Measurements from ENCODE around the gene PROSER3.

PROSER3 gene

DNA sequence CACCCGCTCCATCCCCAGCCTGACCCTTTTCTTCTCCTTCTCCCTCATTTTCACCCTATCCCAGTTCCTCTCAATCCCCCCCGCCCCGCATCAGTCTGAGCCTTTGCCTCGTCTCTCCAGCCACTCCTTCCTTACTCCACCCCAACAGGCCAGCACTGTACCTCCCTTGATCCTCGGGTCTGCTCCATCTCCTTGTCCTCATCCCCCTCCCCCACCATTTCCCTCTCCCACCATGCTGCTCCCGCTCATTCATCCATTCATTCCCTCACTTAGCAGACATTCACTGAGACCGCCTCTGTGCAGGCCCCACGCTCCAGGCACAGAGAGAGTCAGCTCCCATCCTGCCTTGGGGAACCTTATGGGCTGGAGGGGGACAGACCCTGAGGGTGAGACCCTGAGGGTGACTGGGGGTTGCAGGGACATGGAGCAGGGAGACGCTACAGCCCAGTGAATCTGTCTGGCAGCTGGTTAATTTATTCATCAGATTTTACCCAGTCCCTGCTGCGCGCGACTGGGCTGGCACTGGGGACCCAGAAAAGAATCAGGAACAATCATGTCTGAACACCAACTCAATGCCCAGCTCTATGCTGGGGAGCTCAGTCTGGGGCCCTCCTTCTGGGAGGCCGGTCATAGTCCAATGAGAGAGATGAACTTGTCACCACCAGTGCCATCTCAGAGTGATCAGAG lies 18.3 kb downstream of the PROSER3 start:
- Histone ChIP-seq H3K36me3 (ENCODE audit: control insufficient read depth in 1 of 2, insufficient read depth in 2 of 2, low read depth in 1 of 2, low read length in 2 of 2) (peaks cover 12 to 25% of the 10 kb centered on the region in 2 experiments), H3K18ac (ENCODE audit: low read depth in 1 of 2, low read length in 2 of 2) (peak overlapping the region in 1 of 2 experiments; percentile 13), H3K27ac (ENCODE audit: low read length, poor library complexity, severe bottlenecking) (no peak overlapping the region), H3K27me3 (ENCODE audit: control insufficient read depth in 1 of 2, insufficient read depth in 1 of 2, low read length in 2 of 2) (no peaks in the 10 kb centered on the region), H2AFZ (ENCODE audit: low read depth, low read length) (no peak overlapping the region), H4K8ac (ENCODE audit: low read length) (peak overlapping the region; percentile 66), H2BK5ac (ENCODE audit: low read depth, low read length, poor library complexity, severe bottlenecking) (no peak overlapping the region), H2BK15ac (ENCODE audit: low read depth, poor library complexity, severe bottlenecking) (no peak overlapping the region), H3K4me1 (ENCODE audit: control insufficient read depth, insufficient read depth, low read depth, low read length) (peaks cover 15% of the 10 kb centered on the region), H3K4me2 (ENCODE audit: low read length, poor library complexity, severe bottlenecking) (peak overlapping the region; percentile 92), H3K9me3 (ENCODE audit: control insufficient read depth, low read length) (no peaks in the 10 kb centered on the region), H3K9ac (ENCODE audit: low read length) (peak overlapping the region; percentile 76), H4K91ac (ENCODE audit: low read length) (peak overlapping the region; percentile 28), H3K4me3 (ENCODE audit: insufficient read depth in 1 of 2, low read depth in 1 of 2, low read length in 2 of 2) (peak overlapping the region in 1 of 2 experiments; percentile 79), H2AK5ac (ENCODE audit: low read length, severe bottlenecking) (no peak overlapping the region), H3K4ac (ENCODE audit: low read depth in 1 of 2, low read length in 2 of 2) (no peak overlapping the region), H2BK12ac (ENCODE audit: low read length in 2 of 2) (peak overlapping the region in 1 of 2 experiments; percentile 43), H3K23ac (ENCODE audit: low read length in 2 of 2) (no peak overlapping the region), H2BK120ac (ENCODE audit: low read depth, low read length) (no peak overlapping the region), H3K79me1 (replicated peaks; ENCODE audit: low read length, poor library complexity, severe bottlenecking) (peaks cover 16% of the 10 kb centered on the region), H3K14ac (ENCODE audit: low read length in 2 of 2) (no peak overlapping the region)
- DNase-seq = no peak
- 64% methylated on average over 12 of the region's 13 CpGs for WGBS

DNA sequence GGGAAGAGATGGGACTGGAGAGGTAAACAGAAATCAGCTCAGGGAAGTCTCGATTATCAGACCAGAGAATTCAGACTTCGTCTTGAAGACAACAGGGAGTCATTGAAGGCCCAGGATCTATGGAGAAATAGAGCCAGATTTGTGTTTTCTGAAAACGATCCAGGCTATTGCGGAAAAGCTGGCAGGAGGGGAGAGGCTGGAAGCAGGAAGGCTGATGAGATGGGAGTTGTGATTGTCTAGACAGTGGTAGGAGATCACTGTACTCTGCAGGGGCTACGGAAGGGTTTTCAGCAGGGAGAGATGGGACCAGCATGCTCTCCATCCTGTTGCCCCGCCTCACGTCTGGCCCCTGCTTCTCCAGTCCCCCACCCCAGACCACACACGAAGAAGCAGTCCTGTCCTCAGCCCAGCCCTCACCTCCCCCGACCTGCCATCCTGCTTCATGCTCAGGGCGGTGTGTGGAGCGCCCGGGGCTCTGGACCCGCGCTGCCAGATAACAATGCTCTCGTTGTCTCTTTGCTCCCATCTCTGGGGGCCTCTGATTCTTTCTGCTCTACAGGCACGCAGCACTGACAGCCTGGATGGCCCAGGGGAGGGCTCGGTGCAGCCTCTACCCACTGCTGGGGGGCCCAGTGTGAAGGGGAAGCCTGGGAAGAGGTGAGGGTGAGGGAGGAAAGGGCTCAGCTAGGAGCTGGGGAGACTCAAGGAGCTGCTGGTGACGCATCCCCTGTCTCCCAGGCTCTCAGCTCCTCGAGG lies 19.3 kb downstream of the PROSER3 start:
- 43% methylated on average over 18 of the region's 19 CpGs for WGBS
- no peaks in the 10 kb centered on the region for H3K9me3 ChIP-seq (ENCODE audit: control insufficient read depth, low read length)
- H3K27ac ChIP-seq (ENCODE audit: low read length, poor library complexity, severe bottlenecking) = no peak overlapping the region
- no peak overlapping the region for H3K4me3 ChIP-seq (ENCODE audit: insufficient read depth in 1 of 2, low read depth in 1 of 2, low read length in 2 of 2)
- no peak overlapping the region for H2BK12ac ChIP-seq (ENCODE audit: low read length in 2 of 2)
- H3K4ac ChIP-seq (ENCODE audit: low read depth in 1 of 2, low read length in 2 of 2) = no peak overlapping the region
- no peak overlapping the region for H2BK15ac ChIP-seq (ENCODE audit: low read depth, poor library complexity, severe bottlenecking)
- no peak overlapping the region for H3K4me2 ChIP-seq (ENCODE audit: low read length, poor library complexity, severe bottlenecking)
- H2BK120ac ChIP-seq (ENCODE audit: low read depth, low read length) = no peak overlapping the region
- no peak overlapping the region for H2AK5ac ChIP-seq (ENCODE audit: low read length, severe bottlenecking)
- no peak overlapping the region for H2BK5ac ChIP-seq (ENCODE audit: low read depth, low read length, poor library complexity, severe bottlenecking)
- no peak overlapping the region for H3K18ac ChIP-seq (ENCODE audit: low read depth in 1 of 2, low read length in 2 of 2)
- no peaks in the 10 kb centered on the region for H3K27me3 ChIP-seq (ENCODE audit: control insufficient read depth in 1 of 2, insufficient read depth in 1 of 2, low read length in 2 of 2)
- H3K14ac ChIP-seq (ENCODE audit: low read length in 2 of 2) = no peak overlapping the region
- peaks cover 14 to 35% of the 10 kb centered on the region in 2 experiments for H3K36me3 ChIP-seq (ENCODE audit: control insufficient read depth in 1 of 2, insufficient read depth in 2 of 2, low read depth in 1 of 2, low read length in 2 of 2)
- peaks cover 16% of the 10 kb centered on the region for H3K79me1 ChIP-seq (replicated peaks; ENCODE audit: low read length, poor library complexity, severe bottlenecking)
- H3K4me1 ChIP-seq (ENCODE audit: control insufficient read depth, insufficient read depth, low read depth, low read length) = peaks cover 15% of the 10 kb centered on the region
- no peak for DNase-seq
- no peak overlapping the region for H4K91ac ChIP-seq (ENCODE audit: low read length)
- H3K9ac ChIP-seq (ENCODE audit: low read length) = no peak overlapping the region
- no peak overlapping the region for H2AFZ ChIP-seq (ENCODE audit: low read depth, low read length)
- no peak overlapping the region for H3K23ac ChIP-seq (ENCODE audit: low read length in 2 of 2)
- H4K8ac ChIP-seq (ENCODE audit: low read length) = no peak overlapping the region

DNA sequence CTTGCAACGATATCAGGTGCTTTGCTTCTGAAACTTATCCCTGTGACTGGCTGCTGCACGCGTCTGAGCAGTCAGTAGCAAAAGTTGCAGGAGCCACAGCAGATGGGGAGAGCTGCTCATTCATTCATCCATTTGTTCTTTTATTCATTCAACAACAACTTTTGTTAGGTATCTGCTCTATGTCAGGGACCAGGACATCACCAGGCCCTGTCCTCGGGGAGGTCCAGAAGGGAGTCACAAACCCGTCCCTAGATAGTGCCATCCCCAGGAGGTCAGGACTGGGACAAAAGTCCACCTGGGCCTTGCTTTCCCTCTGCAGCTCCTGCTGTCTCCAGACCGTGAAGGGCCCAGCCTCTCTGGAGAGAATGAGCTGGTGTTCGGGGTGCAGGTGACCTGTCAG lies 20.0 kb downstream of the PROSER3 start:
- H3K79me1 ChIP-seq (replicated peaks; ENCODE audit: low read length, poor library complexity, severe bottlenecking) = peaks cover 16% of the 10 kb centered on the region
- no peak overlapping the region for H3K23ac ChIP-seq (ENCODE audit: low read length in 2 of 2)
- H2BK15ac ChIP-seq (ENCODE audit: low read depth, poor library complexity, severe bottlenecking) = no peak overlapping the region
- H2BK5ac ChIP-seq (ENCODE audit: low read depth, low read length, poor library complexity, severe bottlenecking) = no peak overlapping the region
- H4K8ac ChIP-seq (ENCODE audit: low read length) = no peak overlapping the region
- no peak overlapping the region for H3K14ac ChIP-seq (ENCODE audit: low read length in 2 of 2)
- no peak overlapping the region for H2BK12ac ChIP-seq (ENCODE audit: low read length in 2 of 2)
- no peak overlapping the region for H3K27ac ChIP-seq (ENCODE audit: low read length, poor library complexity, severe bottlenecking)
- no peak overlapping the region for H3K9ac ChIP-seq (ENCODE audit: low read length)
- no peak for DNase-seq
- WGBS = 89% methylated on average over 7 of the region's 7 CpGs
- H3K9me3 ChIP-seq (ENCODE audit: control insufficient read depth, low read length) = no peaks in the 10 kb centered on the region
- H3K4me1 ChIP-seq (ENCODE audit: control insufficient read depth, insufficient read depth, low read depth, low read length) = peaks cover 15% of the 10 kb centered on the region
- no peak overlapping the region for H3K18ac ChIP-seq (ENCODE audit: low read depth in 1 of 2, low read length in 2 of 2)
- H2AK5ac ChIP-seq (ENCODE audit: low read length, severe bottlenecking) = no peak overlapping the region
- H4K91ac ChIP-seq (ENCODE audit: low read length) = no peak overlapping the region
- H3K27me3 ChIP-seq (ENCODE audit: control insufficient read depth in 1 of 2, insufficient read depth in 1 of 2, low read length in 2 of 2) = no peaks in the 10 kb centered on the region
- no peak overlapping the region for H2BK120ac ChIP-seq (ENCODE audit: low read depth, low read length)
- H3K4ac ChIP-seq (ENCODE audit: low read depth in 1 of 2, low read length in 2 of 2) = no peak overlapping the region
- no peak overlapping the region for H3K4me2 ChIP-seq (ENCODE audit: low read length, poor library complexity, severe bottlenecking)
- H3K4me3 ChIP-seq (ENCODE audit: insufficient read depth in 1 of 2, low read depth in 1 of 2, low read length in 2 of 2) = no peak overlapping the region
- no peak overlapping the region for H2AFZ ChIP-seq (ENCODE audit: low read depth, low read length)
- H3K36me3 ChIP-seq (ENCODE audit: control insufficient read depth in 1 of 2, insufficient read depth in 2 of 2, low read depth in 1 of 2, low read length in 2 of 2) = peaks cover 19 to 42% of the 10 kb centered on the region in 2 experiments

DNA sequence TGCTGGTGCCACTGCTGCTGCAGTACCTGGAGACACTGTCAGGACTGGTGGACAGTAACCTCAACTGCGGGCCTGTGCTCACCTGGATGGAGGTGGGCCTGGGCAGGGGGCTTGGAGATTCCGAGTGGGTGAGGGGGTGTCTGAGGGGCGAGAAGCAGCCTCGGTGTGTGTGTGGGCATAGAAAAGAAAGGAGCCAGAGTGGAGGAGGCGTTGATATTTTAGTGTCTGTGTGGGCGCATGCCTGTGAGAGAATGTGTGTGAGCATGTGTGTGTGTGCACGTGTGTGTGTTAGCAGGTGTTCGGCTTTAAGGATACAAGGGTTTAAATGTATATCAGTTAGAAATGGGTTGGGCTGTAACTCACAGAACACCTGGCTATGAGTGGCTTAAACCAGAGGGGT lies 21.1 kb downstream of the PROSER3 start:
- H3K18ac ChIP-seq (ENCODE audit: low read depth in 1 of 2, low read length in 2 of 2) = no peak overlapping the region
- H3K4me1 ChIP-seq (ENCODE audit: control insufficient read depth, insufficient read depth, low read depth, low read length) = peaks cover 18% of the 10 kb centered on the region
- no peaks in the 10 kb centered on the region for H3K27me3 ChIP-seq (ENCODE audit: control insufficient read depth in 1 of 2, insufficient read depth in 1 of 2, low read length in 2 of 2)
- H3K9ac ChIP-seq (ENCODE audit: low read length) = no peak overlapping the region
- H2BK15ac ChIP-seq (ENCODE audit: low read depth, poor library complexity, severe bottlenecking) = no peak overlapping the region
- peaks cover 16% of the 10 kb centered on the region for H3K79me1 ChIP-seq (replicated peaks; ENCODE audit: low read length, poor library complexity, severe bottlenecking)
- peaks cover 21 to 52% of the 10 kb centered on the region in 2 experiments for H3K36me3 ChIP-seq (ENCODE audit: control insufficient read depth in 1 of 2, insufficient read depth in 2 of 2, low read depth in 1 of 2, low read length in 2 of 2)
- no peak overlapping the region for H3K23ac ChIP-seq (ENCODE audit: low read length in 2 of 2)
- no peak overlapping the region for H3K4ac ChIP-seq (ENCODE audit: low read depth in 1 of 2, low read length in 2 of 2)
- no peak overlapping the region for H2AK5ac ChIP-seq (ENCODE audit: low read length, severe bottlenecking)
- H4K8ac ChIP-seq (ENCODE audit: low read length) = no peak overlapping the region
- no peak overlapping the region for H2BK120ac ChIP-seq (ENCODE audit: low read depth, low read length)
- H2AFZ ChIP-seq (ENCODE audit: low read depth, low read length) = no peak overlapping the region
- no peak for DNase-seq
- H2BK5ac ChIP-seq (ENCODE audit: low read depth, low read length, poor library complexity, severe bottlenecking) = no peak overlapping the region
- no peak overlapping the region for H3K27ac ChIP-seq (ENCODE audit: low read length, poor library complexity, severe bottlenecking)
- H4K91ac ChIP-seq (ENCODE audit: low read length) = no peak overlapping the region
- no peak overlapping the region for H3K4me2 ChIP-seq (ENCODE audit: low read length, poor library complexity, severe bottlenecking)
- WGBS = 95% methylated on average over 8 of the region's 8 CpGs
- H2BK12ac ChIP-seq (ENCODE audit: low read length in 2 of 2) = no peak overlapping the region
- H3K9me3 ChIP-seq (ENCODE audit: control insufficient read depth, low read length) = no peaks in the 10 kb centered on the region
- no peak overlapping the region for H3K14ac ChIP-seq (ENCODE audit: low read length in 2 of 2)
- H3K4me3 ChIP-seq (ENCODE audit: insufficient read depth in 1 of 2, low read depth in 1 of 2, low read length in 2 of 2) = no peak overlapping the region

All from mesenchymal stem cell (in vitro differentiated cells and primary cell).